DND-41 (cell line): Measurements from ENCODE around the gene ASB13.

ENCODE experiments used
- ATAC-seq: fragments of 200-7000 bp; cut with Tn5 transposase; 3 replicates; pipeline ENCODE4 v1.9.1; 2021; ENCODE audit warnings: low read depth; ENCODE audit not compliant: insufficient read depth
- DNase-seq: peaks from one replicate; pipeline ENCODE4 v3.0.0-alpha.2; 2020
- H2AFZ ChIP-seq: 2 replicates; pipeline ENCODE4 v1.6.0; 2012; ENCODE audit warnings: low read depth, low read length
- H3K27ac ChIP-seq: 2 replicates; pipeline ENCODE4 v1.5.1; 2012; ENCODE audit warnings: low read length, inconsistent platforms
- H3K27me3 ChIP-seq: fragments of 200-600 bp; sonication (generic); 2 replicates; pipeline ENCODE4 v1.6.0; 2012; ENCODE audit warnings: low read length, mild to moderate bottlenecking, inconsistent platforms; ENCODE audit not compliant: insufficient read depth, poor library complexity
- H3K36me3 ChIP-seq: 2 replicates; pipeline ENCODE4 v1.5.1; 2012; ENCODE audit warnings: low read length, inconsistent platforms; ENCODE audit not compliant: insufficient read depth
- H3K4me1 ChIP-seq: 2 replicates; pipeline ENCODE4 v1.5.1; 2012; ENCODE audit warnings: mild to moderate bottlenecking, low read length; ENCODE audit not compliant: insufficient read depth
- H3K4me2 ChIP-seq: 2 replicates; pipeline ENCODE4 v1.6.0; 2012; ENCODE audit warnings: mild to moderate bottlenecking, moderate library complexity, low read length, inconsistent platforms; ENCODE audit not compliant: insufficient read depth
- H3K4me3 ChIP-seq, 2 experiments: fragments of 200-600 bp in 1 of 2; shearing (Covaris generic) in 1 of 2; 2 replicates each; pipeline ENCODE4 v1.5.1; 2012 to 2016; ENCODE audit warnings: inconsistent platforms in 2 of 2, low read length in 2 of 2, mild to moderate bottlenecking in 2 of 2, low read depth in 1 of 2, moderate library complexity in 1 of 2
- H3K79me2 ChIP-seq: 2 replicates; pipeline ENCODE4 v1.6.0; 2012; ENCODE audit warnings: low read length, inconsistent platforms; ENCODE audit not compliant: insufficient read depth
- H3K9ac ChIP-seq: 2 replicates; pipeline ENCODE4 v1.6.0; 2012; ENCODE audit warnings: low read depth, mild to moderate bottlenecking, inconsistent platforms, low read length, moderate library complexity
- H3K9me3 ChIP-seq: 2 replicates; pipeline ENCODE4 v1.5.1; 2012; ENCODE audit warnings: low read length, moderate library complexity, mild to moderate bottlenecking, inconsistent platforms; ENCODE audit not compliant: insufficient read depth, severe bottlenecking
- H4K20me1 ChIP-seq: 2 replicates; pipeline ENCODE4 v1.6.0; 2012; ENCODE audit warnings: low read length; ENCODE audit not compliant: insufficient read depth
- CTCF ChIP-seq: IDR thresholded peaks from 2 replicates; pipeline ENCODE4 v1.5.1; 2012; ENCODE audit warnings: borderline replicate concordance, low read length, moderate library complexity, mild to moderate bottlenecking; ENCODE audit not compliant: poor library complexity, severe bottlenecking; ENCODE audit errors: extremely low read depth
- EZH2 ChIP-seq: IDR thresholded peaks from 3 replicates; pipeline ENCODE4 v1.6.1; 2012; ENCODE audit warnings: borderline replicate concordance, low read depth, mild to moderate bottlenecking, moderate library complexity, low read length, inconsistent platforms; ENCODE audit not compliant: severe bottlenecking

ASB13 gene

GRCh38 chr10:5655121-5655520 is 11.3 kb downstream of the ASB13 start:
- no peaks in the 10 kb centered on the region; the same call in 1 of the 2 replicates for H3K4me1 ChIP-seq
- no peaks in the 10 kb centered on the region for H4K20me1 ChIP-seq
- ATAC-seq (peak; percentile 79), DNase-seq (peak; percentile 42)
- no peak overlapping the region for H3K4me3 ChIP-seq
- H3K79me2 ChIP-seq = no peaks in the 10 kb centered on the region
- no peak overlapping the region for H3K9ac ChIP-seq
- H3K27ac ChIP-seq = no peak overlapping the region
- H2AFZ ChIP-seq = no peak overlapping the region
- TF ChIP-seq CTCF (no peak), EZH2 (no peak)
- H3K36me3 ChIP-seq = no peaks in the 10 kb centered on the region
- H3K4me2 ChIP-seq = no peak overlapping the region
- no peaks in the 10 kb centered on the region for H3K27me3 ChIP-seq
- no peaks in the 10 kb centered on the region for H3K9me3 ChIP-seq

- TF ChIP-seq EZH2 (no peak), CTCF (no peak)
- Histone ChIP-seq H3K36me3 (no peaks in the 10 kb centered on the region), H3K79me2 (no peaks in the 10 kb centered on the region), H3K4me2 (no peak overlapping the region), H4K20me1 (no peaks in the 10 kb centered on the region), H3K4me3 (no peak overlapping the region), H2AFZ (no peak overlapping the region), H3K9ac (no peak overlapping the region), H3K9me3 (no peaks in the 10 kb centered on the region), H3K4me1 (no peaks in the 10 kb centered on the region; the same call in 1 of the 2 replicates), H3K27me3 (no peaks in the 10 kb centered on the region), H3K27ac (no peak overlapping the region)
- DNase-seq (no peak), ATAC-seq (0 out of 3 replicates have a peak, but pooled peaks have one; percentile 35)
Observed at GRCh38 chr10:5654218-5654755, 12.1 kb downstream of the ASB13 start.

GRCh38 chr10:5652746-5653145 is 13.6 kb downstream of the ASB13 start:
- Histone ChIP-seq H3K36me3 (no peaks in the 10 kb centered on the region), H3K9me3 (no peaks in the 10 kb centered on the region), H3K4me3 (no peak overlapping the region), H3K9ac (no peak overlapping the region), H4K20me1 (no peaks in the 10 kb centered on the region), H3K27ac (no peak overlapping the region), H2AFZ (no peak overlapping the region), H3K79me2 (no peaks in the 10 kb centered on the region), H3K27me3 (no peaks in the 10 kb centered on the region), H3K4me1 (no peaks in the 10 kb centered on the region; the same call in 1 of the 2 replicates), H3K4me2 (no peak overlapping the region)
- no peak for TF ChIP-seq CTCF
- TF ChIP-seq EZH2 = no peak
- DNase-seq (no peak), ATAC-seq (no peak)

GRCh38 chr10:5651388-5651764 is 15.0 kb downstream of the ASB13 start:
- Histone ChIP-seq H3K79me2 (no peaks in the 10 kb centered on the region), H3K4me1 (peaks cover 3% of the 10 kb centered on the region), H3K9ac (no peak overlapping the region), H3K4me3 (no peak overlapping the region), H3K4me2 (no peak overlapping the region), H3K36me3 (no peaks in the 10 kb centered on the region), H4K20me1 (no peaks in the 10 kb centered on the region), H3K27ac (no peak overlapping the region), H3K9me3 (no peaks in the 10 kb centered on the region), H3K27me3 (no peaks in the 10 kb centered on the region), H2AFZ (no peak overlapping the region)
- ATAC-seq = no peak
- no peak for DNase-seq
- TF ChIP-seq CTCF (no peak), EZH2 (no peak)
